GM10847 (cell line): ENCODE data around the gene OXNAD1.

Experiments used
- POLR2A ChIP-seq: IDR thresholded peaks from 2 replicates; pipeline ENCODE4 v1.6.1; 2011; ENCODE audit not compliant: insufficient read length; ENCODE audit errors: extremely low read depth

The OXNAD1 gene

DNA sequence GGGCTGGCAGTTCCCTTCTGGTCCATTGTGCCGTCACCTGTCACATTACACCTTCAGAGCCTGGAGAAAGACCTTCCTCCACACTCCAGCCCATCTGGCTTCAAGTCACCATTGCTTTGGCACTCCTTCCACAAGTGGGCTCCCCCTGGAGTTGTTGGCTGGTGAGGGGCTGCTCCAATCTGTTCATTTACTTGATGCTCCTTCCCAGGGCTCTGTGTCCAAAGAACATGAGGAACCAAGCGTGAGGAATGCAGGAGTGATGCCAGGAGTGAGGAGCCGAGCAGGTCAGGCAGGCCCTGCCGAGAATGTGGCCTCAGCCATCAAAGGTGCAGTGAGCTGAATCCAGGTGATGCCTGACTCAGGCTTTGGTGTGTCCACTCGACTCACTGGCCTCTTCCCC is 57.2 kb downstream of the OXNAD1 start:
- no peak for TF ChIP-seq POLR2A

DNA sequence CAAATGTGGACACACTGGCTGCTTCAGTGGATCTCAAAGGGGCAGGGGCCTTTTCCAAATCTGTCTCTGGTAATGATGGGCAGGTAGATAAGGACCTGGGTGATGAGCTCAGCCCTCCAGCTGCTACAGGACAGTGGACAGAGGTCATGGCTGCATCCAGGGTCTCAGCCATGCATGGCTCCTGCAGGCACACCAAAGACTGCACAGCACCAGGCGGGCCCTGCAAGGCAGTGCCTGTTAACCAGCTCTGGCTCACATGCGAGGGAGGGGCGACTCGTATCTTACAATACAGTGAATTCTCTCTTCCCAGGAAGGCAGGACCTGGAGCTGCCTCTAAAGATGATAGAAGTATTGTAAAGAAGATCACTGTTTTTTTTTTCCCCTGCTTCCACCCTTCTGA is 58.7 kb downstream of the OXNAD1 start:
- no peak for TF ChIP-seq POLR2A

DNA sequence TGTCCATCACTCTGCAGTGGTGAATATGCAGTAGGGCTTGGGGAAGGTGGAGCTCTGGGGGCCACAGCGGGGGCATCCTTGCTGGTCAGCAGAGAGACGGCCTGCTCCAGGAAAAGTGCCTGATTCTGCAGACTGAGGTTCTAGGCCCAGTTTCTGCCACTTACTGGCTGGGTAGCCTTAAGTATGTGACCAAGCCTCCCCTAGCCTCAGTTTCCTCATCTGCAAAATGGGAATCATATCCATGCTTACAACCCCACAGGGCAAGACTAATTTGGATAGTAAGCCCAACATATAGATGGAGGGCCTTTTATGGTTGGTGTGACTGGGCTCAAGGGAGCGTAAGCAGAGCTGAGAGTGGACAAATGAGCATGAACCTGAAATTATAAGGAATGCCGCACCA is 60.8 kb downstream of the OXNAD1 start:
- TF ChIP-seq POLR2A, result no peak

DNA sequence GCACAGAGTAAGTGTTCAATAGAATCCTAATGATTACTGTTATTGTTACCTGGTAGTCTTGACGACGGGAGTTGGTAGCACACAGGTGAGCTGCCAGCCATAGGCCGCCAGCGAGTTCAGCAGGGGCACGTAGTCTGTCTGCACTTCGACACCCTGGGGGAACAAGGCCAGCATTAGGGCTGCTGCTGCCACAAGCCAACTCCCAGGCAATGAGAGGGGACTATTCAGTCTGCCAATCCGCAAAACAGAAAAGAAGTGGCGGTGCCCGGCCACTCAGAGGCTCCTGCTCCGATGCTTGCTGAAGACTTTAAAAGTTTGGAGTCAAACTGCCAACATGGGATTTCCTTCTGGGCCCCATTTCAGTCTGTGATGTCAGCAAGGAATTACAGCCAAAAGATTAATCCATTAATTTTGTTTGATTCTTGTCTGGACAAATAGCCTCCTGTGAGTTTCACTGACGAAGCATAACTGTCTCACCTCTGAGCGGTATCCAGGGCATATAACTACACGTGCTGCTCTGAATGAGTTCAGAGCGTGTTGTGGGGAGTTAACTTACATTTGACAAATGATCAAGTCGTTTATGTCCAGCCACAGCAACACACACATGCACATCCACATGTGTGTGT is 61.8 kb downstream of the OXNAD1 start:
- no peak for TF ChIP-seq POLR2A

DNA sequence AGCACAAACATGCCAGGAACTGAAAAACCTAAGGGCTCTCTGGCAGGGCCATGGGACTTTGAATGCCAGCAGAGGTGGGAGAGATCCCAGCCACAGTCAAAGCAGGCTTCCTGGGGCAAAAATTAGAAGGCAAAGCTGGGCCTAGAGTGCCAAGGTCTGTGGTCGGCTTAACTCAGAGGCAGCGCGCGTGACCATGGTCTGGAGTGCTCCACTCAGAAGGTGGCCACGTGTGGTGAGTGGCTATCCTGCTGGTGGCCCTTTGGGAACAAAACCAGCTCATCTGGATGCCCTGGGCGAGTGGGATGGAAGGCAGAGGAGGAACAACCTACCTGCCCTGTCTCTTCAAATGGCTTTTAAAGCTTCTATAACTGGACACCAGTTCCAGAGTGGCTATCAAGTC is 63.1 kb downstream of the OXNAD1 start:
- no peak for TF ChIP-seq POLR2A

DNA sequence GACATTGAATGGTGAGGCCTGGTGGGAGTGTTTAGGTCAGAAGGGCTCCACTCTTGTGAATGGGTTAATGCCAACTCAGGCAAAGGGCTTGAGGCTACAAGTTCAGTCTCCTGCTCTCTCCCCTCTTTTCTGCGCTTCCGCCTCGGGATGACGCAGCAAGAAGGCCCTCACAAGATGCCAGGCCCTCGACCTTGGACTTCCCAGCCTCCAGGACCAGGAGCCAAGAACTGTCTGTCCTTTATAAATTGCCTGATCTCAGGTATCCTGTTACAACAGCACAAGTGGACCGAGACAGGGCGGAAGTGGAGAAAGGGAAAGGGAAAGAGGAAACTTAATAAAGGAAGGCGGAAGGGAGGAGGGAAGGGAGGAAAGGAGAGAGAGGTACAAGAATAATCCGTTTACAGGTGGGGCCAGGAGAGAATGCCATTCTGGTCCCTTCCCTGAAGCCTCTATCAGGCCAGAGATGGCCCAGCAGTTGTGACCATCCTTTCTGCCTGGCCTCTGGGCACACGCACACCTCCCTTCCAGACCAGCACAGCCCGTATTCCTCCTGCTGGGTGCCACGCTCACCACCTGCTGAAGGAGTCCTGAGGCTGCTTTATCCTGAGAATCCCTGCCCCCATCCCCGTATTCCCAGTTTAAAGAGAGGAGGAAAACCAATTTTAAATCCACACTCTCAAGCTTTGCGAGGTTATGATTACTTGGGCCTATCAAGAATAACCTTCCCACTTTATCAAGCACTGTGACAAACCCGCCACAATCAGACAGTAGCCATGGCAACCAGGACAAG is 64.2 kb downstream of the OXNAD1 start:
- TF ChIP-seq POLR2A, result no peak

DNA sequence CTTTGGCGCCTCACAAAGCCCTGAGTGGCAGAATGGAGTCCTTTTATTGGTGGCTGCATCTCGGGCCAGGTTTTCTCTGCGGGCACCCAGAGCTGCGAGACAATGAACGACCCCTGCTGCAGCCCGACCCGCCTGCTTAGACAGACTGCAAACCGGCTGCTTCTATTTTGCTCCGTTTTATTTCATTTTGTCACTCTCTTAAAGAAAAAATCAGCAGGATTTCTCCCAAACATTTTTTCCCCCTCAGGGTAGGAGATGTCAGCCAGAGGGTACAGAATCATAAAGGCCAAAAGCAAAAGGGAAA is 64.8 kb downstream of the OXNAD1 start:
- no peak for TF ChIP-seq POLR2A

DNA sequence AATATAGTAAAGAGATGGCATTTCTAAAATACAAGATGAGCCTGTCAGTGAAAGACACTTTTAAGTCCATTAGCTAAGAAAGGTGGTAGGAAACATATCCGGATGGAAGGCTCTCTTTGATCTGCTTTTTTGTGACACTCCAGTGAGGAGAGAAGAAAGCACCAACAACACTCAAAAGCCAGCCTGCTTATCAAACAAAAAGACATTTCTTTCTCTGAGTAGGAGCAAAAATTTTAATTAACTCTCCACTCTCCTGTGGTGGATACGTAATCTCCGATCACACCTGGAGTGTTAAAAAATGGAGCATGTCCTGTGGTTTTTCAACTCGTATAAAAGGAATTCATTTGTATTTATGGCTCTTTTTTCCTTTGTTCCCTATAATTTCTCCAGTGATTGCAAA is 65.3 kb downstream of the OXNAD1 start:
- no peak for TF ChIP-seq POLR2A

DNA sequence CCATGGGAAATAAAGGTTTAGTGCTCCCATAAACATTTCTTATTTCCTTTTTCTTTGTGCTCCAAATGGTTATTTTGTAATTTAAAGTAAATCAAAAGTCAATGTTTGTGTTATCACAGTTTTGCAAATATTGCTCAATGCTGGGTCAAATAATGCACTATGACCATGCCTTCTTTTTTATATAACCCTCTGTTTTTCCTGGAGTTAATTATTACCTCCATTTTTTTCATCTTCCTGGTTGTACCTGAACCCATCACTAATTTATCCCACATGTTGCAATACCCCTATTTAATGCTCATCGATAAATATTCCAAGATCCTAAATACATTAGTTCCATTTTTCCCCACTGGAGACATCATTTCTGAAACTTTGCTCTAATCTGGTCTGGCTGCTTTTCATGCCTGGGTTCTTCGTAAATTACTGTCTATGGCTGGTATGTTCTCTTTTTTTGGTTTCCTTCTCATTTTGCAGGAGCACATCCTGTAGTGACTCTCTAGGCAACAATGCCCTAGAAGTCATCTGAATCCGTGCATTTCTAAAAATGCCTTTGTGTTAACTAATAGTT is 66.4 kb downstream of the OXNAD1 start:
- TF ChIP-seq POLR2A, result no peak

DNA sequence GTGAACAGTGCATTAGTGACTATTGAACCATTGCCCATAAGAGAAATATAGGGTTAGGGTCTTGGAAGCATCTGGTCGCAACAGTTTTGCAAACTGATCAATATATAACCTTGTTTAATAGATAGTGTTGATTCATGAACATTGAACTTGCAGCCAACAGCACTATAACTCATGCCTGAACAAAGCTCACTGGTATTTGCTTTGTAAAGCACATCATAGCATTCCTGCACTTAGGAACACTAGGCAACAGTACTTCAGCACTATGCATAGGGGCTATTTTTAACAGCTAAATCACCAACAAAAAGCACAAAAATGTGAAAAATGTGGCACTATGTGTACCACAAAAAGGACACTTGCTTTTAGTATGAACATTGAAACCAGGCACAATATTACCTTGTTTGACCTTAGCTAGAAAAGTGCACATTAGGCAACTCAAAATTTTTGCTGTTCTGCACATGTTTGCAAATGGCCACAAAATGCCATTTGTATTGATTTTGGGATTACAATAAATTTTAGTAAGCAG is 68.0 kb downstream of the OXNAD1 start:
- no peak for TF ChIP-seq POLR2A

DNA sequence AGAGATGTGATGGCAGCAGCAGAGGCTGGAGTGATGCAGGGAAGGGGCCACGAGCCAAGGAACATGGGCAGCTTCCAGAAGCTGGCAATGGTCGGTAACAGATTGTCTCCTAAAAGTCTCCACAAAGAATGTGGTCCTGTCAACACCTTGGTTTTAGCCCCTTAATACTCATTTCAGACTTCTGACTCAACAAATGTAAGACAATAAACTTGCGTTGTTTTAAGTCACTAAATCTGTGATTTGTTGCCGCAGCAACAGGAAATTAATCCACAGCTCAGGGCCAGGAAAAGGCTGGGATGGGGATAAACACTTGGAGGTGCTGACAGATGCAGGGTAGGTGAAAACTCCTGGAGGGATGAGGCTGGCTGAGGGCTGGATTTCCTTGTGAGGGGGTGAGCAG is 69.9 kb downstream of the OXNAD1 start:
- no peak for TF ChIP-seq POLR2A

DNA sequence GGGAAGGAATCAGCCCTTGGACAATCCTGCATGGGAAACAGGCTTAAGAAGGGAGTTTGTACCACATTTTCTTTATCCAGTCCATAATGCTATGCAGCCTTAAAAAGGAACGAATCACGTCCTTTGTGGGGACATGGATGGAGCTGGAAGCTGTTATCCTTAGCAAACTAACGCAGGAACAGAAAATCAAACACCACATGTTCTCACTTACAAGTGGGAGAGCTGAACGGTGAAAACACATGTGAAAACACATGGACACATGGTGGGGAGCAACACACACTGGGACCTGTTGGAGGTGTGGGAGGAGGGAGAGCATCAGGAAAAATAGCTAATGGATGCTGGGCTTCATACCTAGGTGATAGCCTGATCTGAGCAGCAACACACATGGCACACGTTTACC is 70.3 kb downstream of the OXNAD1 start:
- TF ChIP-seq POLR2A, result no peak

DNA sequence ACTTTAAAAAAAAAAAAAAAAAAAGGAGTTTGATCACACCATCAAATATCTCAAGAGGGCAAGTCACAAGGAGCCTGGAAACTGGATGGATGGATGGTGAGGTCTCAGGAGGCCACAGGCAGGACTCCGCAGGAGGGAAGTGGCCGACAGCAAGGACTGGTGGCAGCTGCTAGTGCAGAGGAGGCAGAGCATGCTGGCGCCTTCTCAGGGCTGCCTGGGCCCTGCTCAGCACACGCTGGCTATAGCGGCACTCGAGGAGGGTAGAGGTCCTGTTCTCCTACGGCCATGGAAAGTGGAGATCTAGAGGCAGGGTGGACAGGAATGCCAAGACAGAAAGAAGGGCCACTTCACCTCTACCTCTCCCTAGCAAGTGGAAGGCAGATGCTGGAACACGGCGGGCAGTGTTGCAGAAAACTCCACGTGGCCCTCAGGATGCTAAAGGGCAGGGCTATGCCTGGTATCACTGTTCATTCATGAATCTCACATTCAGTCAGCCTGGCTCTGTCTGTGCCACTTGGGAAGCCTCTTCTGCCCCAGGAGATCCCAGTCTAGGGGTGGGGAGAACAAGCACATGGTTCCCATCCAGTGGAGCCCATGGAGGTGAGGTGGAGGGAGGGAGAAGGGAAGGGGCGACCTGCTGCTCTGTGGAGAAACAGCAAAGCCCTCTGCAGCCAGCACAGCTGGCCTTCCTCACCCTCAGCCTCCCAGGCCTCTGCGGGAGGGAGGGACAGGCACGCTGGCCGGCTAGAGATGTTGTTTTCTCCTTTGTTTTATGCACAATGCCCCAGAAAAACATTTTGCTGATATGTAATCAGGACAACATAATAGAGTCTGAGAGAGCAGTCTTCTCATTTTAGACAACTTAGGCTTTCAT is 71.0 kb downstream of the OXNAD1 start:
- no peak for TF ChIP-seq POLR2A

DNA sequence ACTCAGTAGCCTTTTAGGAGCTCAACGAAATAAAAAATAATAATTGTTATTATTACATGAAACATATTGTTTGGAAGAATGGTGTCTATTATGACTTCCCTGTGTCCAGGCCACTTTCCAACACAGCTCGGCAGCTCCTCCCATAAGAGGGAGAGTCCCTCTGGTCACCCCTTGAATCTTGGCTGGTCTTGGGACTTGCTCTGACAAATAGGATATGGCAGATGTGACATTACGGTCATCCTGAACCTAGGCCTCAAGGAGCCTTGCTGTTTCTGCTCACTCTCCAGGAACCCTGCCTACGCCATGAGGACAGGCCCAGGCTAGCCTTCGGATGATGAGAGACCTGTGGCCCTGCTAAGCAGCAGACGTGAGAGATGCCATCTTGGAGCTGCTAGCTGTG is 71.8 kb downstream of the OXNAD1 start:
- no peak for TF ChIP-seq POLR2A

DNA sequence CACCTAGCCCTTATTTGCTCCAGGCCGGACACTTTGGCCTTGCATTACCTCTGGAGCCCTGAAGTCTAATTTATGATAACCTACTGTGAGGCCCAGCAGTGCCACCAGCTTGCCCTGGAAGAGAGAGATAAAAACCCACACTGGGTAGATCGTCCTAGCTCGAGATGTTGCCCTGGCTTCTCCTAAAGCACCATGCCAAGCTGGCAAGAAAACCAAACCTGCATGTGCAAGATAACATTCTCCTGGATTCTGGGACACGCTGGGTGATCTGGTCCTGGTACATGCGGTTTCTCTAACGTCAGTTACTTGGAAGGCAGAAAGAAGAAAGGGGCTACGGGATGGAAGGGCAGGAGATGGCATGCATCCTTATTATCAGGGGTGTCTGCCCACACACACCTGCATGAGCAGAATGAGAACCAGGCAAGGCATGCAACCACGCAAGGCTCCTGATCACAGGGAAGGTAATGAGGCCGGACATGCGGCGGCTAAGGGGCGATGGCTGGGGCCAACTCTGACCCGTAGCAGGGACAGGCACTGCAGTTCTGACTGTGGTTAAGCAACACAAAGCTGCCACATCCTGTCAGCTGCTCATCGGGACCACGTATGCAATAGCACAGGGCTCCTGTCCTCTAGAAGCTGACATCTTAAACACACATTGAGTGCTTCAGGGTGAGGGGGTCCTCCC is 73.0 kb downstream of the OXNAD1 start:
- no peak for TF ChIP-seq POLR2A
